Neural cell (in vitro differentiated cells): Measurements from ENCODE around the gene TNFSF9. TPM values are rescaled to one million over a fixed set of nuclear protein-coding genes. Genes with fewer than 3 reads are reported as not detected.

Experiments used
- H2AFZ ChIP-seq: fragments of 200-600, 300-800 bp; sonication (generic), shearing (Covaris generic); 2 replicates; pipeline ENCODE4 v1.6.0; 2014; ENCODE audit warnings: low read depth, mild to moderate bottlenecking, antibody characterized with exemption, low read length, moderate library complexity
- H3F3A ChIP-seq: fragments of 200-600 bp; shearing (Covaris generic); 2 replicates; pipeline ENCODE4 v1.6.1; 2016; ENCODE audit warnings: mild to moderate bottlenecking, moderate library complexity, mixed read lengths, antibody characterized with exemption, low read length; ENCODE audit not compliant: insufficient read depth, poor library complexity, severe bottlenecking
- H3K27ac ChIP-seq: fragments of 200-600, 300-800 bp; sonication (generic), shearing (Covaris generic); 2 replicates; pipeline ENCODE4 v1.5.1; 2014; ENCODE audit warnings: mild to moderate bottlenecking, low read length, moderate library complexity
- H3K27me3 ChIP-seq: fragments of 300-800, 200-600 bp; sonication (generic), shearing (Covaris generic); 2 replicates; pipeline ENCODE4 v1.6.0; 2014; ENCODE audit warnings: mild to moderate bottlenecking, low read depth, low read length, moderate library complexity; ENCODE audit not compliant: insufficient read depth
- H3K36me3 ChIP-seq: fragments of 300-800, 200-600 bp; sonication (generic), shearing (Covaris generic); 2 replicates; pipeline ENCODE4 v1.5.1; 2014; ENCODE audit warnings: mild to moderate bottlenecking, antibody characterized with exemption, low read length, moderate library complexity; ENCODE audit not compliant: insufficient read depth
- H3K4me2 ChIP-seq: fragments of 300-800, 200-600 bp; sonication (generic), shearing (Covaris generic); 2 replicates; pipeline ENCODE4 v1.6.0; 2014; ENCODE audit warnings: mild to moderate bottlenecking, low read length
- H3K4me3 ChIP-seq: fragments of 300-800, 200-600 bp; sonication (generic), shearing (Covaris generic); 2 replicates; pipeline ENCODE4 v1.5.1; 2014; ENCODE audit warnings: mild to moderate bottlenecking, low read length, moderate library complexity
- H3K79me2 ChIP-seq: fragments of 200-600 bp; shearing (Covaris generic); replicated peaks from 2 replicates; pipeline ENCODE4 v1.6.0; 2014; ENCODE audit warnings: mild to moderate bottlenecking, low read length, moderate library complexity; ENCODE audit not compliant: insufficient read depth
- H3K9ac ChIP-seq: fragments of 300-800, 200-600 bp; sonication (generic), shearing (Covaris generic); 2 replicates; pipeline ENCODE4 v1.6.1; 2016; ENCODE audit warnings: mild to moderate bottlenecking, low read length, mixed read lengths
- H3K9me2 ChIP-seq: fragments of 200-600 bp; shearing (Covaris generic); 2 replicates; pipeline ENCODE4 v1.6.1; 2016; ENCODE audit warnings: mild to moderate bottlenecking, low read length, mixed read lengths; ENCODE audit not compliant: insufficient read depth
- H3K9me3 ChIP-seq: fragments of 200-600, 300-800 bp; sonication (generic), shearing (Covaris generic); 2 replicates; pipeline ENCODE4 v1.6.1; 2016; ENCODE audit warnings: mild to moderate bottlenecking, mixed run types, low read length, moderate library complexity, mixed read lengths
- H4K20me1 ChIP-seq: fragments of 200-600 bp; shearing (Covaris generic); 2 replicates; pipeline ENCODE4 v1.6.1; 2016; ENCODE audit warnings: mild to moderate bottlenecking, mixed run types; ENCODE audit not compliant: insufficient read depth
- EP300 ChIP-seq: fragments of 450-650 bp; conservative IDR thresholded peaks from 2 replicates; pipeline ENCODE4 v1.6.1; 2014; ENCODE audit warnings: antibody characterized with exemption, mild to moderate bottlenecking, moderate library complexity; ENCODE audit not compliant: poor library complexity, severe bottlenecking
- EZH2 ChIP-seq: fragments of 200-600, 300-800 bp; shearing (Covaris generic), sonication (generic); IDR thresholded peaks from 2 replicates; pipeline ENCODE4 v1.6.1; 2014; ENCODE audit warnings: antibody characterized with exemption, low read length, borderline replicate concordance, mild to moderate bottlenecking; ENCODE audit not compliant: insufficient read depth, poor library complexity, severe bottlenecking
- MXI1 ChIP-seq: fragments of 450-650 bp; conservative IDR thresholded peaks from 2 replicates; pipeline ENCODE4 v1.6.1; 2014; ENCODE audit warnings: antibody characterized with exemption, mild to moderate bottlenecking; ENCODE audit not compliant: poor library complexity, severe bottlenecking
- POLR2AphosphoS5 ChIP-seq: IDR thresholded peaks from 2 replicates; pipeline ENCODE4 v1.6.1; 2012
- RAD21 ChIP-seq: fragments of 450-650 bp; conservative IDR thresholded peaks from 2 replicates; pipeline ENCODE4 v1.6.1; 2014; ENCODE audit warnings: antibody characterized with exemption, mild to moderate bottlenecking, moderate library complexity
- REST ChIP-seq: IDR thresholded peaks from 2 replicates; pipeline ENCODE4 v1.6.1; 2012; ENCODE audit warnings: borderline replicate concordance
- SMC3 ChIP-seq: fragments of 450-650 bp; conservative IDR thresholded peaks from 2 replicates; pipeline ENCODE4 v1.6.1; 2014; ENCODE audit warnings: antibody characterized with exemption, mild to moderate bottlenecking, moderate library complexity; ENCODE audit not compliant: poor library complexity
- TAF1 ChIP-seq: IDR thresholded peaks from 2 replicates; pipeline ENCODE4 v1.6.1; 2012; ENCODE audit warnings: low read depth
- polyA plus RNA-seq: library from polyadenylated mRNA; depleted of rRNA; stranded (reverse); fragments of >200 nt; gene quantifications from 2 replicates; pipeline ENCODE4 v1.2.3, GENCODE V29; 2014
- TF ChIP-seq, protein P1 (sequence below): fragments of 450-650 bp; IDR thresholded peaks from 2 replicates; pipeline ENCODE4 v1.5.1; 2014; ENCODE audit warnings: antibody characterized with exemption, mild to moderate bottlenecking, moderate library complexity; ENCODE audit not compliant: poor library complexity, severe bottlenecking

The TNFSF9 gene
- polyA plus RNA-seq, 1 donor from 2014 or later: 1.3 TPM

- Histone ChIP-seq H3F3A (no peaks in the 10 kb centered on the region), H3K4me2 (no peak overlapping the region), H2AFZ (no peak overlapping the region), H3K79me2 (no peaks in the 10 kb centered on the region), H4K20me1 (no peaks in the 10 kb centered on the region), H3K9ac (no peak overlapping the region), H3K9me2 (no peaks in the 10 kb centered on the region), H3K9me3 (no peaks in the 10 kb centered on the region), H3K27ac (no peak overlapping the region), H3K4me3 (no peak overlapping the region), H3K36me3 (no peaks in the 10 kb centered on the region), H3K27me3 (no peaks in the 10 kb centered on the region)
- TF ChIP-seq EZH2: no peak
- no peak for TF ChIP-seq RAD21
- TF ChIP-seq SMC3: no peak
- TF ChIP-seq, protein P1, sequence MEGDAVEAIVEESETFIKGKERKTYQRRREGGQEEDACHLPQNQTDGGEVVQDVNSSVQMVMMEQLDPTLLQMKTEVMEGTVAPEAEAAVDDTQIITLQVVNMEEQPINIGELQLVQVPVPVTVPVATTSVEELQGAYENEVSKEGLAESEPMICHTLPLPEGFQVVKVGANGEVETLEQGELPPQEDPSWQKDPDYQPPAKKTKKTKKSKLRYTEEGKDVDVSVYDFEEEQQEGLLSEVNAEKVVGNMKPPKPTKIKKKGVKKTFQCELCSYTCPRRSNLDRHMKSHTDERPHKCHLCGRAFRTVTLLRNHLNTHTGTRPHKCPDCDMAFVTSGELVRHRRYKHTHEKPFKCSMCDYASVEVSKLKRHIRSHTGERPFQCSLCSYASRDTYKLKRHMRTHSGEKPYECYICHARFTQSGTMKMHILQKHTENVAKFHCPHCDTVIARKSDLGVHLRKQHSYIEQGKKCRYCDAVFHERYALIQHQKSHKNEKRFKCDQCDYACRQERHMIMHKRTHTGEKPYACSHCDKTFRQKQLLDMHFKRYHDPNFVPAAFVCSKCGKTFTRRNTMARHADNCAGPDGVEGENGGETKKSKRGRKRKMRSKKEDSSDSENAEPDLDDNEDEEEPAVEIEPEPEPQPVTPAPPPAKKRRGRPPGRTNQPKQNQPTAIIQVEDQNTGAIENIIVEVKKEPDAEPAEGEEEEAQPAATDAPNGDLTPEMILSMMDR: no peak
- no peak for TF ChIP-seq MXI1
- TF ChIP-seq EP300: no peak
- TF ChIP-seq TAF1: no peak
- no peak for TF ChIP-seq POLR2AphosphoS5
- TF ChIP-seq REST: no peak
Observed at GRCh38 chr19:6551607-6552450, 21.0 kb downstream of the TNFSF9 start.

DNA sequence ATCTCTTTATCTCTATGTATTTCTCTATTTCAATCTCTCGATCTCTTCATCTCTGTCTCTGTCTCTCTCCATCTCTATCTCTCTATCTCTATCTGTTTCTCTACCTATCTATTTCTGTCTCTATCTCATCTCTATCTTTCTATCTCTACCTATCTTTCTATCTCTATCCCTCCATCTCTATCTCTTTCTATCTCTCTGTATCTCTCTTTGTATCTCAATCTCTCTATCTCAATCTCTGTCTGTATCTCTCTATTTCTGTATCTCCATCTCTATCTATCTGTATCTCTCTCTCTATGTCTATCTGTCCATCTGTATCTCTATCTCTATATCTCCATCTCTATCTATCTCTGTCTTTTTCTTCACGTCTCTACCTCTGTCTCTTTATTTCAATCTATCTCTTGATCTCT is 25.2 kb downstream of the TNFSF9 start:
- H3K27me3 ChIP-seq: no peaks in the 10 kb centered on the region
- H3K9me3 ChIP-seq: no peaks in the 10 kb centered on the region
- TF ChIP-seq TAF1 (no peak), POLR2AphosphoS5 (no peak), EP300 (no peak), REST (no peak), SMC3 (no peak), EZH2 (no peak), RAD21 (no peak), MXI1 (no peak)
- TF ChIP-seq, protein P1: no peak
- no peak overlapping the region for H3K9ac ChIP-seq
- H3F3A ChIP-seq: no peaks in the 10 kb centered on the region
- H3K4me3 ChIP-seq: no peak overlapping the region
- H3K36me3 ChIP-seq: no peaks in the 10 kb centered on the region
- no peak overlapping the region for H3K4me2 ChIP-seq
- no peak overlapping the region for H2AFZ ChIP-seq
- no peaks in the 10 kb centered on the region for H3K79me2 ChIP-seq
- H3K27ac ChIP-seq: no peak overlapping the region
- H4K20me1 ChIP-seq: no peaks in the 10 kb centered on the region
- H3K9me2 ChIP-seq: no peaks in the 10 kb centered on the region
